Tibial nerve (tissue), 4 donors: ENCODE data around the gene GAB1.

Experiments used
- CTCF ChIP-seq, 5 experiments: fragments of 200-600 bp in 3 of 5; fragments of 450-650 bp in 2 of 5; sonication (generic) in 3 of 5; IDR thresholded peaks; one replicate each; pipeline ENCODE4 v1.5.1; 2016 to 2019; ENCODE audit warnings: antibody characterized with exemption in 5 of 5, mild to moderate bottlenecking in 3 of 5, moderate library complexity in 2 of 5
- EP300 ChIP-seq, 2 donors: sonication (generic); formaldehyde crosslinking; IDR thresholded peaks; one replicate each; pipeline ENCODE4 v1.6.1; 2017; ENCODE audit warnings: antibody characterized with exemption in 2 of 2, mild to moderate bottlenecking in 1 of 2
- POLR2A ChIP-seq, 2 donors: fragments of 450-650 bp; IDR thresholded peaks; one replicate each; pipeline ENCODE4 v1.6.1; 2017; ENCODE audit warnings: antibody characterized with exemption in 2 of 2, mild to moderate bottlenecking in 2 of 2, moderate library complexity in 2 of 2

GRCh38 chr4:143294310-143294709, 42.4 kb upstream of the GAB1 start:
- TF ChIP-seq CTCF (IDR thresholded peaks at IDR 0.05) (no peak), POLR2A (IDR thresholded peaks at IDR 0.05) (no peak), EP300 (IDR thresholded peaks at IDR 0.05) (peak in 1 of 2 donors; percentile 20)
